Measurements from ENCODE around the gene TRAF1.

Gene TRAF1

GRCh38 chr9:120885457-120885856, 41.1 kb downstream of the TRAF1 start:
- DNase-seq, result no peak

- DNase-seq, result no peak
Observed at GRCh38 chr9:120883608-120883996, 43.0 kb downstream of the TRAF1 start.

- DNase-seq, result no peak
Observed at GRCh38 chr9:120882935-120883607, 43.5 kb downstream of the TRAF1 start.

- DNase-seq, result no peak
Observed at GRCh38 chr9:120879446-120879845, 47.1 kb downstream of the TRAF1 start.

GRCh38 chr9:120878188-120879130, 48.1 kb downstream of the TRAF1 start:
- no peak for DNase-seq

- DNase-seq, result peak; percentile 85
Observed at GRCh38 chr9:120877276-120878034, 49.1 kb downstream of the TRAF1 start.

GRCh38 chr9:120876842-120877240, 49.8 kb downstream of the TRAF1 start, which contains the start of gene PHF19:
Gene PHF19 (minus strand): TSS chr9:120877188. CDS start chr9:120874741, 2,447 bp downstream.
- DNase-seq, result no peak

GRCh38 chr9:120875954-120876841, 50.4 kb downstream of the TRAF1 start:
- DNase-seq, result peak; percentile 89

- DNase-seq, result no peak
Observed at GRCh38 chr9:120875643-120875953, 51.0 kb downstream of the TRAF1 start.

GRCh38 chr9:120875195-120875565, 51.4 kb downstream of the TRAF1 start:
- DNase-seq, result no peak

GRCh38 chr9:120874226-120875194, 52.1 kb downstream of the TRAF1 start:
- no peak for DNase-seq

GRCh38 chr9:120873512-120873911, 53.1 kb downstream of the TRAF1 start:
- DNase-seq, result no peak

- DNase-seq, result no peak
Observed at GRCh38 chr9:120872791-120873502, 53.6 kb downstream of the TRAF1 start.

- DNase-seq, result no peak
Observed at GRCh38 chr9:120870206-120870605, 56.4 kb downstream of the TRAF1 start.

GRCh38 chr9:120869726-120870125, 56.9 kb downstream of the TRAF1 start:
- no peak for DNase-seq

- DNase-seq, result no peak
Observed at GRCh38 chr9:120869360-120869687, 57.3 kb downstream of the TRAF1 start.

GRCh38 chr9:120868676-120869359, 57.8 kb downstream of the TRAF1 start:
- peak; percentile 87 for DNase-seq

- no peak for DNase-seq
Observed at GRCh38 chr9:120868339-120868675, 58.3 kb downstream of the TRAF1 start.

- DNase-seq, result no peak
Observed at GRCh38 chr9:120867676-120868338, 58.8 kb downstream of the TRAF1 start.

- DNase-seq, result no peak
Observed at GRCh38 chr9:120866651-120867050, 59.9 kb downstream of the TRAF1 start.
